Astrocyte of the cerebellum (primary cell): ENCODE measurements around the gene MMS19.

Source experiments
- DNase-seq: peaks from one replicate; pipeline ENCODE4 v3.0.0-alpha.2; 2011; ENCODE audit warnings: low read depth
- H3K4me3 ChIP-seq: 2 replicates; pipeline ENCODE4 v1.5.1; 2011; ENCODE audit warnings: mild to moderate bottlenecking, low read depth, low read length, moderate library complexity
- CTCF ChIP-seq: IDR thresholded peaks from 2 replicates; pipeline ENCODE4 v1.5.1; 2012; ENCODE audit warnings: low read length, low read depth, moderate library complexity, mild to moderate bottlenecking; ENCODE audit errors: missing control alignments
- in situ Hi-C: cut with HindIII; loops from 2 replicates; pipeline ENCODE4 v1.10.0; 2017; ENCODE audit warnings: low sequenced_read_pairs

The MMS19 gene

GRCh38 chr10:97517778-97518300 is 19.6 kb upstream of the MMS19 start:
- no peak for DNase-seq
- TF ChIP-seq CTCF = no peak
- in situ Hi-C loops = no loop called here
- H3K4me3 ChIP-seq = no peak overlapping the region

- H3K4me3 ChIP-seq = no peak overlapping the region
- in situ Hi-C loops = no loop called here
- no peak for TF ChIP-seq CTCF
These were observed 19.0 kb upstream of the MMS19 start for GRCh38 chr10:97517096-97517750.

GRCh38 chr10:97515271-97515978 is 17.2 kb upstream of the MMS19 start:
- no peak overlapping the region for H3K4me3 ChIP-seq
- DNase-seq = no peak
- in situ Hi-C loops = no loop called here
- no peak for TF ChIP-seq CTCF

More at GRCh38 chr10:97517096-97517750, 19.0 kb upstream of the MMS19 start:
- DNase-seq = no peak

- no peak for DNase-seq
- TF ChIP-seq CTCF = no peak
- in situ Hi-C loops = no loop called here
- no peak overlapping the region for H3K4me3 ChIP-seq
These were observed 16.1 kb upstream of the MMS19 start for GRCh38 chr10:97514344-97514743.

- TF ChIP-seq CTCF = no peak
- in situ Hi-C loops = no loop called here
- DNase-seq = no peak
- no peak overlapping the region for H3K4me3 ChIP-seq
These were observed 14.8 kb upstream of the MMS19 start for GRCh38 chr10:97512993-97513392.

- no peak overlapping the region for H3K4me3 ChIP-seq
- no peak for TF ChIP-seq CTCF
- no peak for DNase-seq
- in situ Hi-C loops = no loop called here
These were observed 13.7 kb upstream of the MMS19 start for GRCh38 chr10:97511711-97512440.
